ENCODE measurements around the gene MYCT1. TPM values are rescaled to one million over a fixed set of nuclear protein-coding genes. Genes with fewer than 3 reads are reported as not detected.

Gene MYCT1
- total RNA-seq, 4 donors from 2014 or later: 2.1 to 6.3 (median 3.9) TPM

- no peak for DNase-seq (ENCODE audit: low spot score in 2 of 2)
- TF ChIP-seq POLR2A (IDR thresholded peaks at IDR 0.05) (no peak), CTCF (IDR thresholded peaks at IDR 0.05) (no peak)
- intact Hi-C loops (cut with DNase I; ENCODE audit: low total_unique reads): no loop called here
- 32 to 47% methylated on average over 1 of the region's 1 CpG for WGBS, 2 donors
- H3K4me3 ChIP-seq (ENCODE audit: low read depth, poor library complexity, severe bottlenecking): no peak overlapping the region
Observed at GRCh38 chr6:152723398-152723797, 25.7 kb downstream of the MYCT1 start.

- 66 to 69% methylated on average over 4 of the region's 4 CpGs for WGBS, 2 donors
- TF ChIP-seq POLR2A (IDR thresholded peaks at IDR 0.05): no peak
- no peak for TF ChIP-seq CTCF (IDR thresholded peaks at IDR 0.05)
- intact Hi-C loops (cut with DNase I; ENCODE audit: low total_unique reads): no loop called here
- no peak for DNase-seq (ENCODE audit: low spot score in 2 of 2)
- no peak overlapping the region for H3K4me3 ChIP-seq (ENCODE audit: low read depth, poor library complexity, severe bottlenecking)
Observed at GRCh38 chr6:152726313-152726712, 28.6 kb downstream of the MYCT1 start.

GRCh38 chr6:152727507-152727906 lies 29.8 kb downstream of the MYCT1 start:
- DNase-seq (ENCODE audit: low spot score in 2 of 2): no peak
- WGBS, 2 donors: 86 to 93% methylated on average over 3 of the region's 3 CpGs
- intact Hi-C loops (cut with DNase I; ENCODE audit: low total_unique reads): no loop called here

GRCh38 chr6:152734630-152735029 lies 36.9 kb downstream of the MYCT1 start:
- TF ChIP-seq POLR2A (IDR thresholded peaks at IDR 0.05): no peak
- TF ChIP-seq CTCF (IDR thresholded peaks at IDR 0.05): no peak
- WGBS, 2 donors: 66 to 79% methylated on average over 2 of the region's 2 CpGs
- H3K4me3 ChIP-seq (ENCODE audit: low read depth, poor library complexity, severe bottlenecking): no peak overlapping the region
- DNase-seq (ENCODE audit: low spot score in 2 of 2): no peak
- intact Hi-C loops (cut with DNase I; ENCODE audit: low total_unique reads): no loop called here

More at GRCh38 chr6:152727507-152727906, 29.8 kb downstream of the MYCT1 start:
- no peak overlapping the region for H3K4me3 ChIP-seq (ENCODE audit: low read depth, poor library complexity, severe bottlenecking)
- no peak for TF ChIP-seq CTCF (IDR thresholded peaks at IDR 0.05)
- TF ChIP-seq POLR2A (IDR thresholded peaks at IDR 0.05): no peak

- DNase-seq (ENCODE audit: low spot score in 2 of 2): no peak
- TF ChIP-seq CTCF (IDR thresholded peaks at IDR 0.05) (no peak), POLR2A (IDR thresholded peaks at IDR 0.05) (no peak)
- no peak overlapping the region for H3K4me3 ChIP-seq (ENCODE audit: low read depth, poor library complexity, severe bottlenecking)
- intact Hi-C loops (cut with DNase I; ENCODE audit: low total_unique reads): no loop called here
- WGBS, 2 donors: 69 to 72% methylated on average over 2 of the region's 2 CpGs
Observed at GRCh38 chr6:152736687-152737273, 39.1 kb downstream of the MYCT1 start.
